K562 (cell line): ENCODE measurements around the gene LY6G6D. TPM values are rescaled to one million over a fixed set of nuclear protein-coding genes. Genes with fewer than 3 reads are reported as not detected.

ENCODE experiments used
- CCNT2 ChIP-seq: IDR thresholded peaks from 2 replicates; pipeline ENCODE4 v1.6.1; 2011; ENCODE audit warnings: borderline replicate concordance, low read depth, mild to moderate bottlenecking, moderate library complexity, mixed read lengths, low read length; ENCODE audit not compliant: insufficient read length; ENCODE audit errors: extremely low read depth
- CTBP1 ChIP-seq: fragments of 450-650 bp; IDR thresholded peaks from 2 replicates; pipeline ENCODE4 v1.6.1; 2016; ENCODE audit warnings: borderline replicate concordance
- ELF2 ChIP-seq: fragments of 250-450 bp; sonication (Bioruptor Pico); IDR thresholded peaks from 2 replicates; pipeline ENCODE4 v1.5.0; 2021; ENCODE audit warnings: mild to moderate bottlenecking
- ILF3 ChIP-seq: fragments of 450-650 bp; IDR thresholded peaks from 2 replicates; pipeline ENCODE4 v1.6.1; 2018; ENCODE audit warnings: antibody characterized with exemption, mild to moderate bottlenecking, moderate library complexity, borderline replicate concordance
- JUND ChIP-seq, 2 experiments: IDR thresholded peaks; 2 replicates in 1 of 2; 3 replicates in 1 of 2; pipeline ENCODE4 v1.6.1; 2011; ENCODE audit warnings: borderline replicate concordance in 2 of 2, low read depth in 2 of 2, low read length in 2 of 2, improper control_type of control experiment in 1 of 2, missing biosample characterization in 1 of 2, missing genetic modification characterization in 1 of 2, missing genetic modification reagents in 1 of 2
- LCOR ChIP-seq: sonication (generic); formaldehyde crosslinking; IDR thresholded peaks from 2 replicates; pipeline ENCODE4 v1.8.0; 2022; ENCODE audit warnings: mild to moderate bottlenecking, missing genetic modification reagents
- MAFF ChIP-seq: IDR thresholded peaks from 2 replicates; pipeline ENCODE4 v1.6.1; 2012; ENCODE audit warnings: low read length, improper control_type of control experiment
- NCOA2 ChIP-seq, 2 experiments: fragments of 450-650 bp; IDR thresholded peaks; 2 replicates each; pipeline ENCODE4 v1.6.1; 2018; ENCODE audit warnings: mild to moderate bottlenecking in 2 of 2, moderate library complexity in 1 of 2; ENCODE audit not compliant: partially characterized antibody in 2 of 2
- NR2C2 ChIP-seq, 2 experiments: fragments of 200-800 bp in 1 of 2; sonication (Bioruptor generic) in 1 of 2; sonication (generic) in 1 of 2; formaldehyde crosslinking in 1 of 2; IDR thresholded peaks; 2 replicates each; pipeline versions ENCODE4 v1.6.1 to v1.8.0; 2016 to 2022; ENCODE audit warnings: mild to moderate bottlenecking in 1 of 2, missing compliant biosample characterization in 1 of 2, missing genetic modification characterization in 1 of 2, missing genetic modification reagents in 1 of 2
- SIX5 ChIP-seq, 2 experiments: IDR thresholded peaks; 2 replicates each; pipeline ENCODE4 v1.6.1; 2011; ENCODE audit warnings: low read length in 2 of 2, borderline replicate concordance in 1 of 2, low read depth in 1 of 2, mild to moderate bottlenecking in 1 of 2, moderate library complexity in 1 of 2; ENCODE audit not compliant: insufficient read depth in 1 of 2
- SMAD1 ChIP-seq: fragments of 150-350 bp; IDR thresholded peaks from 2 replicates; pipeline ENCODE4 v1.6.1; 2014; ENCODE audit warnings: low read length, low read depth; ENCODE audit not compliant: partially characterized antibody
- SRF ChIP-seq, 2 experiments: fragments of 250-450, 450-650 bp in 1 of 2; sonication (Bioruptor Pico) in 1 of 2; sonication (generic) in 1 of 2; formaldehyde crosslinking; IDR thresholded peaks; 2 replicates each; pipeline versions ENCODE4 v1.5.0 to v1.5.1; 2020 to 2022; ENCODE audit warnings: mild to moderate bottlenecking in 1 of 2, missing genetic modification reagents in 1 of 2
- SRSF9 ChIP-seq: fragments of 200-400 bp; formaldehyde crosslinking; IDR thresholded peaks from 2 replicates; pipeline ENCODE4 v1.6.1; 2017; ENCODE audit warnings: low read depth, low read length, borderline replicate concordance
- ZKSCAN1 ChIP-seq: fragments of 150-350 bp; IDR thresholded peaks from 2 replicates; pipeline ENCODE4 v1.6.1; 2016; ENCODE audit warnings: low read depth, low read length
- ZNF174 ChIP-seq: fragments of 250-450 bp; sonication (Bioruptor Pico); IDR thresholded peaks from 2 replicates; pipeline ENCODE4 v1.4.0; 2020; ENCODE audit warnings: mild to moderate bottlenecking
- ZNF197 ChIP-seq: fragments of 200-800 bp; sonication (Bioruptor generic); IDR thresholded peaks from 2 replicates; pipeline ENCODE4 v1.6.1; 2016; ENCODE audit warnings: low read depth, missing genetic modification characterization, missing compliant biosample characterization
- ZNF408 ChIP-seq: fragments of 250-450 bp; sonication (Bioruptor Pico); IDR thresholded peaks from 2 replicates; pipeline ENCODE4 v1.4.0; 2020; ENCODE audit warnings: low read depth, mild to moderate bottlenecking, moderate library complexity
- ZNF551 ChIP-seq: fragments of 250-450 bp; sonication (Bioruptor Pico); IDR thresholded peaks from 2 replicates; pipeline ENCODE4 v1.5.0; 2021; ENCODE audit warnings: mild to moderate bottlenecking, moderate library complexity
- polyA plus RNA-seq, 8 experiments: library from polyadenylated mRNA; depleted of rRNA in 4 of 8; stranded (reverse) in 5 of 8; unstranded in 3 of 8; fragments of >200 nt; fragmentation: Nextera tagmentation in 2 of 8; fragmentation: Illumina TruSeq in 1 of 8; extraction: Ambion mirVana in 2 of 8; extraction: Trizol in 1 of 8; gene quantifications; 2 replicates each; pipeline versions ENCODE4 v1.2.1 to v1.2.3, GENCODE V29; 2011 to 2014; ENCODE audit warnings: inconsistent platforms in 1 of 8, missing spikeins in 1 of 8
- total RNA-seq, 7 experiments: library from RNA; depleted of rRNA in 6 of 7; stranded (reverse); fragments of >200 nt in 6 of 7; fragmentation: Illumina TruSeq in 2 of 7; extraction: Trizol in 2 of 7; gene quantifications; 2 replicates each; pipeline versions ENCODE4 v1.2.1 to v1.2.3, GENCODE V29; 2011 to 2021; ENCODE audit warnings: low replicate concordance in 1 of 7
- TF ChIP-seq, protein P1 (sequence below): IDR thresholded peaks from 2 replicates; pipeline ENCODE4 v1.6.1; 2016; ENCODE audit warnings: missing genetic modification characterization, missing compliant biosample characterization
- TF ChIP-seq, protein P2 (sequence below): fragments of 450-650 bp; IDR thresholded peaks from 2 replicates; pipeline ENCODE4 v1.6.1; 2018; ENCODE audit warnings: mild to moderate bottlenecking, low read depth; ENCODE audit not compliant: partially characterized antibody
- TF ChIP-seq, protein P3 (sequence below): fragments of 250-450 bp; sonication (Bioruptor Pico); IDR thresholded peaks from 2 replicates; pipeline ENCODE4 v1.5.0; 2021
- TF ChIP-seq, protein P4 (sequence below): fragments of 450-650 bp; formaldehyde crosslinking; IDR thresholded peaks from 2 replicates; pipeline ENCODE4 v1.4.0; 2020; ENCODE audit warnings: mild to moderate bottlenecking, moderate library complexity

Gene LY6G6D
- total and polyA plus RNA-seq, 9 of the 15 experiments (the other 6 are each of a cell fraction or from before 2014, with no cell fraction given): 0.30 to 0.38 TPM; not detected in 7

DNA sequence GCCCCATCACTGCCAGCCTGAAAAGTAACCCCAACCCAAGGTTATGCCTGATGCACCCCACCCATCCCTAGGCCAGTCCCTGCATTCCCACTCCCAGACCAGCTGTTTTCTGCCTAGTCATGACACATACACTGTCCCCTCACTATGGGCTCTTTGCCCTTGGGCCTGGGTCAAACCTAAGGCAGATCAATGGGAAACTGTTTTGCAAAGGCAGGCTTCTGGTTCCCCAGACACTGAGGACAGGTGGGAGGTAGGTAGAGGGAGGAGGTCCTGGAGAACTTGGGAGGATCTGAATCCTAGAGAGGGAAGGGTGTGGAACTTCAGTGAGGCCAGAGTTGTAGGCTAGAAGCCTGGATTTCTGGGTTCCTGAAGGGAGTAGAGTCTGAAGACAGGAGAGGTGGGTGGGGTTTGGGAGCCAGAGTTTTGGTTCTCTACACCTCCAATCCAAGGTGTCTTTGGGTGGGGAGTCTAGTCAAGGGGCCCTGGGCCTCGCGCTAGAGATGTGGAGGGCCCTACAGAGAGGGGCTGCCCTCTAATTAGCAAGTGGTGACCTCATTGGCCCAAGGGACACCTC lies 19.2 kb downstream of the LY6G6D start (continued):
- TF ChIP-seq SRSF9 (no peak), CCNT2 (no peak), ZNF197 (no peak), MAFF (peak; percentile 63), ELF2 (0 out of 2 replicates have a peak, but pooled peaks have one; percentile 41), SRF (CRISPR knock-in tag; IDR thresholded peaks at IDR 0.05) (no peak), ILF3 (no peak), ZNF174 (CRISPR knock-in tag) (no peak), SIX5 (IDR thresholded peaks at IDR 0.05; ENCODE audit: borderline replicate concordance in 1 of 2, insufficient read depth in 1 of 2, low read depth in 1 of 2, low read length in 2 of 2) (no peak), NCOA2 (IDR thresholded peaks at IDR 0.05; ENCODE audit: partially characterized antibody in 2 of 2) (no peak), JUND (IDR thresholded peaks at IDR 0.05; ENCODE audit: borderline replicate concordance, low read depth, low read length) (no peak), JUND (tag; IDR thresholded peaks at IDR 0.05; ENCODE audit: borderline replicate concordance, low read depth, low read length) (no peak; the same call in 2 of the 3 replicates), ZKSCAN1 (no peak), CTBP1 (no peak), SMAD1 (no peak), ZNF408 (no peak), LCOR (CRISPR knock-in tag) (no peak), NR2C2 (CRISPR knock-in tag; IDR thresholded peaks at IDR 0.05) (no peak), NR2C2 (tag; IDR thresholded peaks at IDR 0.05) (no peak), ZNF551 (no peak)
- TF ChIP-seq, protein P1, sequence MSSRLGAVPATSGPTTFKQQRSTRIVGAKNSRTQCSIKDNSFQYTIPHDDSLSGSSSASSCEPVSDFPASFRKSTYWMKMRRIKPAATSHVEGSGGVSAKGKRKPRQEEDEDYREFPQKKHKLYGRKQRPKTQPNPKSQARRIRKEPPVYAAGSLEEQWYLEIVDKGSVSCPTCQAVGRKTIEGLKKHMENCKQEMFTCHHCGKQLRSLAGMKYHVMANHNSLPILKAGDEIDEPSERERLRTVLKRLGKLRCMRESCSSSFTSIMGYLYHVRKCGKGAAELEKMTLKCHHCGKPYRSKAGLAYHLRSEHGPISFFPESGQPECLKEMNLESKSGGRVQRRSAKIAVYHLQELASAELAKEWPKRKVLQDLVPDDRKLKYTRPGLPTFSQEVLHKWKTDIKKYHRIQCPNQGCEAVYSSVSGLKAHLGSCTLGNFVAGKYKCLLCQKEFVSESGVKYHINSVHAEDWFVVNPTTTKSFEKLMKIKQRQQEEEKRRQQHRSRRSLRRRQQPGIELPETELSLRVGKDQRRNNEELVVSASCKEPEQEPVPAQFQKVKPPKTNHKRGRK (tag): no peak
- TF ChIP-seq, protein P2, sequence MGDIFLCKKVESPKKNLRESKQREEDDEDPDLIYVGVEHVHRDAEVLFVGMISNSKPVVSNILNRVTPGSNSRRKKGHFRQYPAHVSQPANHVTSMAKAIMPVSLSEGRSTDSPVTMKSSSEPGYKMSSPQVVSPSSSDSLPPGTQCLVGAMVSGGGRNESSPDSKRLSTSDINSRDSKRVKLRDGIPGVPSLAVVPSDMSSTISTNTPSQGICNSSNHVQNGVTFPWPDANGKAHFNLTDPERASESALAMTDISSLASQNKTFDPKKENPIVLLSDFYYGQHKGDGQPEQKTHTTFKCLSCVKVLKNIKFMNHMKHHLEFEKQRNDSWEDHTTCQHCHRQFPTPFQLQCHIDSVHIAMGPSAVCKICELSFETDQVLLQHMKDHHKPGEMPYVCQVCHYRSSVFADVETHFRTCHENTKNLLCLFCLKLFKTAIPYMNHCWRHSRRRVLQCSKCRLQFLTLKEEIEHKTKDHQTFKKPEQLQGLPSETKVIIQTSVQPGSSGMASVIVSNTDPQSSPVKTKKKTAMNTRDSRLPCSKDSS: peak; percentile 38
- TF ChIP-seq, protein P3, sequence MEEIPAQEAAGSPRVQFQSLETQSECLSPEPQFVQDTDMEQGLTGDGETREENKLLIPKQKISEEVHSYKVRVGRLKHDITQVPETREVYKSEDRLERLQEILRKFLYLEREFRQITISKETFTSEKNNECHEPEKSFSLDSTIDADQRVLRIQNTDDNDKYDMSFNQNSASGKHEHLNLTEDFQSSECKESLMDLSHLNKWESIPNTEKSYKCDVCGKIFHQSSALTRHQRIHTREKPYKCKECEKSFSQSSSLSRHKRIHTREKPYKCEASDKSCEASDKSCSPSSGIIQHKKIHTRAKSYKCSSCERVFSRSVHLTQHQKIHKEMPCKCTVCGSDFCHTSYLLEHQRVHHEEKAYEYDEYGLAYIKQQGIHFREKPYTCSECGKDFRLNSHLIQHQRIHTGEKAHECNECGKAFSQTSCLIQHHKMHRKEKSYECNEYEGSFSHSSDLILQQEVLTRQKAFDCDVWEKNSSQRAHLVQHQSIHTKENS (CRISPR knock-in tag): no peak
- TF ChIP-seq, protein P4, sequence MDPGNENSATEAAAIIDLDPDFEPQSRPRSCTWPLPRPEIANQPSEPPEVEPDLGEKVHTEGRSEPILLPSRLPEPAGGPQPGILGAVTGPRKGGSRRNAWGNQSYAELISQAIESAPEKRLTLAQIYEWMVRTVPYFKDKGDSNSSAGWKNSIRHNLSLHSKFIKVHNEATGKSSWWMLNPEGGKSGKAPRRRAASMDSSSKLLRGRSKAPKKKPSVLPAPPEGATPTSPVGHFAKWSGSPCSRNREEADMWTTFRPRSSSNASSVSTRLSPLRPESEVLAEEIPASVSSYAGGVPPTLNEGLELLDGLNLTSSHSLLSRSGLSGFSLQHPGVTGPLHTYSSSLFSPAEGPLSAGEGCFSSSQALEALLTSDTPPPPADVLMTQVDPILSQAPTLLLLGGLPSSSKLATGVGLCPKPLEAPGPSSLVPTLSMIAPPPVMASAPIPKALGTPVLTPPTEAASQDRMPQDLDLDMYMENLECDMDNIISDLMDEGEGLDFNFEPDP (CRISPR knock-in tag): no peak
